ENCODE results near the gene AFF3.

DNA sequence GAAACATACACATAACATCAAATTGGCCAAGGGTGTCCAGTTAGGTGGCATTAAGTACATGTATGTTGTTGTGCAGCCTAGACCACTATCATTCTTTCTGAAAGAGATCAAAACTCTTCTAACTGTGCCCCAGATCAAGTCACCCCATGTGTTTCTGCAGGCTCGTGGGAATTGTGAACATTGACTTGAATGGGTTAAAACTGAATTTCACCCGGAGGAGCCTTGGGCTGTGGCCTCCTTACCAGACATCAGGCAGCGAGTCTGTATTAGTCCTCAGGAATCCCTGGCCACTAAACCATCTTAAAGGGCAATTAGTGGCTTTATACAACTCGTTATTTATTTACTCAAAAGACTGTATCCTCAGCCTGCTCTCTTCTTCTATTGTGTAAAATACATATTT is 503.6 kb downstream of the AFF3 start:
- TF ChIP-seq, protein P1, sequence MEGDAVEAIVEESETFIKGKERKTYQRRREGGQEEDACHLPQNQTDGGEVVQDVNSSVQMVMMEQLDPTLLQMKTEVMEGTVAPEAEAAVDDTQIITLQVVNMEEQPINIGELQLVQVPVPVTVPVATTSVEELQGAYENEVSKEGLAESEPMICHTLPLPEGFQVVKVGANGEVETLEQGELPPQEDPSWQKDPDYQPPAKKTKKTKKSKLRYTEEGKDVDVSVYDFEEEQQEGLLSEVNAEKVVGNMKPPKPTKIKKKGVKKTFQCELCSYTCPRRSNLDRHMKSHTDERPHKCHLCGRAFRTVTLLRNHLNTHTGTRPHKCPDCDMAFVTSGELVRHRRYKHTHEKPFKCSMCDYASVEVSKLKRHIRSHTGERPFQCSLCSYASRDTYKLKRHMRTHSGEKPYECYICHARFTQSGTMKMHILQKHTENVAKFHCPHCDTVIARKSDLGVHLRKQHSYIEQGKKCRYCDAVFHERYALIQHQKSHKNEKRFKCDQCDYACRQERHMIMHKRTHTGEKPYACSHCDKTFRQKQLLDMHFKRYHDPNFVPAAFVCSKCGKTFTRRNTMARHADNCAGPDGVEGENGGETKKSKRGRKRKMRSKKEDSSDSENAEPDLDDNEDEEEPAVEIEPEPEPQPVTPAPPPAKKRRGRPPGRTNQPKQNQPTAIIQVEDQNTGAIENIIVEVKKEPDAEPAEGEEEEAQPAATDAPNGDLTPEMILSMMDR (IDR thresholded peaks at IDR 0.05; ENCODE audit: low read length): no peak
- no peak for TF ChIP-seq EZH2 (optimal IDR thresholded peaks at IDR 0.05; ENCODE audit: low read depth, low read length)
- TF ChIP-seq EZH2phosphoT487 (IDR thresholded peaks at IDR 0.05; ENCODE audit: low read length): no peak
